Liver (tissue), 9 donors: ENCODE results near the gene SORCS2. TPM values are rescaled to one million over a fixed set of nuclear protein-coding genes. Genes with fewer than 3 reads are reported as not detected.

Experiments used
- DNase-seq: peaks from one replicate; pipeline ENCODE4 v3.0.0-alpha.2; 2017; ENCODE audit warnings: low spot score
- H3K27ac ChIP-seq, 2 donors: one replicate each; pipeline ENCODE4 v1.7.0; 2013; ENCODE audit warnings: inconsistent platforms in 2 of 2, low read length in 2 of 2, control low read depth in 1 of 2, low read depth in 1 of 2, mild to moderate bottlenecking in 1 of 2
- H3K27me3 ChIP-seq, 4 donors: one replicate each; pipeline versions ENCODE4 v1.6.1 to v1.7.0; 2013; ENCODE audit warnings: low read length in 3 of 4, inconsistent platforms in 1 of 4, mild to moderate bottlenecking in 1 of 4, moderate library complexity in 1 of 4; ENCODE audit not compliant: control insufficient read depth in 4 of 4, insufficient read depth in 4 of 4
- H3K36me3 ChIP-seq, 4 donors: one replicate each; pipeline versions ENCODE4 v1.6.1 to v1.7.0; 2013; ENCODE audit warnings: low read length in 3 of 4, mild to moderate bottlenecking in 3 of 4, low read depth in 1 of 4, moderate library complexity in 1 of 4; ENCODE audit not compliant: control insufficient read depth in 4 of 4, insufficient read depth in 3 of 4
- H3K4me1 ChIP-seq, 4 donors: one replicate each; pipeline versions ENCODE4 v1.6.1 to v1.7.0; 2013; ENCODE audit warnings: low read length in 3 of 4, mild to moderate bottlenecking in 3 of 4, moderate library complexity in 1 of 4; ENCODE audit not compliant: control insufficient read depth in 4 of 4, insufficient read depth in 4 of 4
- H3K4me3 ChIP-seq, 3 donors: one replicate each; pipeline versions ENCODE4 v1.6.1 to v1.7.0; 2013; ENCODE audit warnings: low read length in 3 of 3, control low read depth in 1 of 3, low read depth in 1 of 3, mild to moderate bottlenecking in 1 of 3
- H3K9ac ChIP-seq, 2 donors: one replicate each; pipeline ENCODE4 v1.7.0; 2013; ENCODE audit warnings: low read length in 2 of 2, mild to moderate bottlenecking in 2 of 2, moderate library complexity in 2 of 2, control low read depth in 1 of 2, low read depth in 1 of 2
- H3K9me3 ChIP-seq, 4 donors: one replicate each; pipeline versions ENCODE4 v1.6.1 to v1.7.0; 2013; ENCODE audit warnings: low read length in 3 of 4; ENCODE audit not compliant: control insufficient read depth in 4 of 4
- ATF3 ChIP-seq: IDR thresholded peaks from 2 replicates; pipeline ENCODE4 v1.6.1; 2016; ENCODE audit warnings: antibody characterized with exemption
- EGR1 ChIP-seq, 2 donors: IDR thresholded peaks; 2 replicates each; pipeline ENCODE4 v1.6.1; 2016 to 2018; ENCODE audit warnings: antibody characterized with exemption in 2 of 2, low read depth in 2 of 2
- FOXA1 ChIP-seq: IDR thresholded peaks from 2 replicates; pipeline ENCODE4 v1.6.1; 2016; ENCODE audit warnings: antibody characterized with exemption
- FOXA2 ChIP-seq: IDR thresholded peaks from 2 replicates; pipeline ENCODE4 v1.6.1; 2016; ENCODE audit warnings: antibody characterized with exemption
- GABPA ChIP-seq, 2 donors: IDR thresholded peaks in 1 of 2; conservative IDR thresholded peaks in 1 of 2; 2 replicates each; pipeline ENCODE4 v1.6.1; 2016; ENCODE audit warnings: antibody characterized with exemption in 2 of 2, mild to moderate bottlenecking in 1 of 2, moderate library complexity in 1 of 2
- HNF4A ChIP-seq, 2 donors: conservative IDR thresholded peaks; 2 replicates each; pipeline ENCODE4 v1.6.1; 2016; ENCODE audit warnings: antibody characterized with exemption in 2 of 2, mild to moderate bottlenecking in 2 of 2
- HNF4G ChIP-seq: IDR thresholded peaks from 2 replicates; pipeline ENCODE4 v1.6.1; 2016; ENCODE audit warnings: antibody characterized with exemption
- JUND ChIP-seq, 2 donors: IDR thresholded peaks; 2 replicates each; pipeline ENCODE4 v1.6.1; 2016; ENCODE audit warnings: antibody characterized with exemption in 2 of 2
- MAX ChIP-seq: IDR thresholded peaks from 2 replicates; pipeline ENCODE4 v1.6.1; 2016; ENCODE audit warnings: antibody characterized with exemption
- NR2F2 ChIP-seq: IDR thresholded peaks from 2 replicates; pipeline ENCODE4 v1.6.1; 2016; ENCODE audit warnings: antibody characterized with exemption
- RAD21 ChIP-seq, 2 donors: IDR thresholded peaks; 2 replicates each; pipeline ENCODE4 v1.6.1; 2016; ENCODE audit warnings: antibody characterized with exemption in 2 of 2, mild to moderate bottlenecking in 2 of 2
- REST ChIP-seq: IDR thresholded peaks from 2 replicates; pipeline ENCODE4 v1.6.1; 2016; ENCODE audit warnings: antibody characterized with exemption, mild to moderate bottlenecking
- RXRA ChIP-seq, 2 donors: IDR thresholded peaks; 2 replicates each; pipeline ENCODE4 v1.6.1; 2017 to 2018; ENCODE audit warnings: antibody characterized with exemption in 2 of 2, mild to moderate bottlenecking in 1 of 2
- SP1 ChIP-seq: IDR thresholded peaks from 2 replicates; pipeline ENCODE4 v1.6.1; 2018; ENCODE audit warnings: antibody characterized with exemption, mild to moderate bottlenecking
- TAF1 ChIP-seq: conservative IDR thresholded peaks from 2 replicates; pipeline ENCODE4 v1.6.1; 2016; ENCODE audit warnings: antibody characterized with exemption, mild to moderate bottlenecking
- YY1 ChIP-seq: IDR thresholded peaks from 2 replicates; pipeline ENCODE4 v1.6.1; 2016; ENCODE audit warnings: antibody characterized with exemption, mild to moderate bottlenecking
- WGBS: extraction: QIAGEN DNeasy Blood & Tissue Kit; methylation state at CpG from one replicate; pipeline ENCODE4 v1.1.7; 2013; 5-methylcytosine and 5-hydroxymethylcytosine counted together
- polyA plus RNA-seq, 2 donors: library from polyadenylated mRNA; stranded (reverse) in 1 of 2; unstranded in 1 of 2; fragments of 200-250 nt in 1 of 2; fragments of >200 nt in 1 of 2; fragmentation: Nextera tagmentation in 1 of 2; extraction: Ambion mirVana in 1 of 2; gene quantifications; one replicate each; pipeline versions ENCODE4 v1.2.1 to v1.2.3, GENCODE V29; 2013 to 2015
- total RNA-seq, 2 donors: library from RNA; depleted of rRNA; stranded (reverse); fragments of >200 nt; gene quantifications; one replicate each; pipeline ENCODE4 v1.2.3, GENCODE V29; 2014
- TF ChIP-seq, protein P1 (sequence below): fragments of 150-350 bp; IDR thresholded peaks from 2 replicates; pipeline ENCODE4 v1.5.1; 2017; ENCODE audit warnings: improper control_type of control experiment, low read depth, low read length; ENCODE audit not compliant: missing input control
- TF ChIP-seq, protein P2 (sequence below): IDR thresholded peaks from 2 replicates; pipeline ENCODE4 v1.6.1; 2016; ENCODE audit warnings: antibody characterized with exemption
- donor health status: healthy.
- donor health status: healthy.
- donor health status: healthy.
- donor health status: healthy.
- donor health status: healthy.

Gene SORCS2
- total and polyA plus RNA-seq, 4 donors = 0.10 to 1.4 (median 0.92) TPM

GRCh38 chr4:7336732-7337131 lies 144.4 kb downstream of the SORCS2 start:
- H3K36me3 ChIP-seq = no peaks in the 10 kb centered on the region
- no peaks in the 10 kb centered on the region for H3K9me3 ChIP-seq
- no peaks in the 10 kb centered on the region for H3K27me3 ChIP-seq
- H3K4me1 ChIP-seq = peaks cover 0 to 13% (median 5%) of the 10 kb centered on the region in 4 donors
- DNase-seq = no peak
- no peak overlapping the region for H3K9ac ChIP-seq
- no peak overlapping the region for H3K4me3 ChIP-seq
- no peak for TF ChIP-seq FOXA1
- TF ChIP-seq ATF3 = no peak
- TF ChIP-seq RXRA (IDR thresholded peaks at IDR 0.05) = peak; percentile 56 to 81
- TF ChIP-seq, protein P1, sequence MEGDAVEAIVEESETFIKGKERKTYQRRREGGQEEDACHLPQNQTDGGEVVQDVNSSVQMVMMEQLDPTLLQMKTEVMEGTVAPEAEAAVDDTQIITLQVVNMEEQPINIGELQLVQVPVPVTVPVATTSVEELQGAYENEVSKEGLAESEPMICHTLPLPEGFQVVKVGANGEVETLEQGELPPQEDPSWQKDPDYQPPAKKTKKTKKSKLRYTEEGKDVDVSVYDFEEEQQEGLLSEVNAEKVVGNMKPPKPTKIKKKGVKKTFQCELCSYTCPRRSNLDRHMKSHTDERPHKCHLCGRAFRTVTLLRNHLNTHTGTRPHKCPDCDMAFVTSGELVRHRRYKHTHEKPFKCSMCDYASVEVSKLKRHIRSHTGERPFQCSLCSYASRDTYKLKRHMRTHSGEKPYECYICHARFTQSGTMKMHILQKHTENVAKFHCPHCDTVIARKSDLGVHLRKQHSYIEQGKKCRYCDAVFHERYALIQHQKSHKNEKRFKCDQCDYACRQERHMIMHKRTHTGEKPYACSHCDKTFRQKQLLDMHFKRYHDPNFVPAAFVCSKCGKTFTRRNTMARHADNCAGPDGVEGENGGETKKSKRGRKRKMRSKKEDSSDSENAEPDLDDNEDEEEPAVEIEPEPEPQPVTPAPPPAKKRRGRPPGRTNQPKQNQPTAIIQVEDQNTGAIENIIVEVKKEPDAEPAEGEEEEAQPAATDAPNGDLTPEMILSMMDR = no peak
- no peak for TF ChIP-seq REST
- no peak for TF ChIP-seq TAF1
- no peak for TF ChIP-seq NR2F2
- no peak for TF ChIP-seq GABPA (IDR thresholded peaks at IDR 0.05 in 1 of 2, conservative IDR thresholded peaks at IDR 0.05 in 1 of 2)
- TF ChIP-seq RAD21 (IDR thresholded peaks at IDR 0.05) = no peak
- peak; percentile 50 for TF ChIP-seq SP1
- peak in 1 of 2 donors; percentile 58 for TF ChIP-seq JUND (IDR thresholded peaks at IDR 0.05)
- TF ChIP-seq FOXA2 = no peak
- TF ChIP-seq MAX = no peak
- peak in 1 of 2 donors; percentile 44 for TF ChIP-seq EGR1 (IDR thresholded peaks at IDR 0.05; ENCODE audit: low read depth in 2 of 2)
- TF ChIP-seq, protein P2, sequence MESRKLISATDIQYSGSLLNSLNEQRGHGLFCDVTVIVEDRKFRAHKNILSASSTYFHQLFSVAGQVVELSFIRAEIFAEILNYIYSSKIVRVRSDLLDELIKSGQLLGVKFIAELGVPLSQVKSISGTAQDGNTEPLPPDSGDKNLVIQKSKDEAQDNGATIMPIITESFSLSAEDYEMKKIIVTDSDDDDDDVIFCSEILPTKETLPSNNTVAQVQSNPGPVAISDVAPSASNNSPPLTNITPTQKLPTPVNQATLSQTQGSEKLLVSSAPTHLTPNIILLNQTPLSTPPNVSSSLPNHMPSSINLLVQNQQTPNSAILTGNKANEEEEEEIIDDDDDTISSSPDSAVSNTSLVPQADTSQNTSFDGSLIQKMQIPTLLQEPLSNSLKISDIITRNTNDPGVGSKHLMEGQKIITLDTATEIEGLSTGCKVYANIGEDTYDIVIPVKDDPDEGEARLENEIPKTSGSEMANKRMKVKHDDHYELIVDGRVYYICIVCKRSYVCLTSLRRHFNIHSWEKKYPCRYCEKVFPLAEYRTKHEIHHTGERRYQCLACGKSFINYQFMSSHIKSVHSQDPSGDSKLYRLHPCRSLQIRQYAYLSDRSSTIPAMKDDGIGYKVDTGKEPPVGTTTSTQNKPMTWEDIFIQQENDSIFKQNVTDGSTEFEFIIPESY = no peak
- TF ChIP-seq HNF4A (conservative IDR thresholded peaks at IDR 0.05) = peak; percentile 87 to 89
- peak; percentile 37 for TF ChIP-seq HNF4G
- TF ChIP-seq YY1 = no peak
- peak overlapping the region in 1 of 2 donors; percentile 48 for H3K27ac ChIP-seq
- 35% methylated on average over 14 of the region's 14 CpGs for WGBS
